GM19239 (cell line): ENCODE measurements around the gene UNC50.
A peak's percentile ranks its signal among the peaks of the same experiment; 100 is the strongest.

ENCODE experiments used
- DNase-seq: peaks from one replicate; pipeline ENCODE4 v3.0.0; 2011; ENCODE audit warnings: low spot score; ENCODE audit not compliant: insufficient read length
- FAIRE-seq: peaks from 2 replicates; lab custom pipeline; 2011; peaks lifted over from hg19 to GRCh38; lab: Jason Lieb, UNC

Gene UNC50

GRCh38 chr2:98607104-98607503 lies 1.3 kb upstream of the UNC50 start:
- DNase-seq, result no peak
- no peak for FAIRE-seq

GRCh38 chr2:98607741-98608115 lies 661 bp upstream of the UNC50 start:
- FAIRE-seq (no peak), DNase-seq (no peak)

- no peak for FAIRE-seq
- no peak for DNase-seq
Observed at GRCh38 chr2:98608962-98609604, 694 bp downstream of the UNC50 start.

DNA sequence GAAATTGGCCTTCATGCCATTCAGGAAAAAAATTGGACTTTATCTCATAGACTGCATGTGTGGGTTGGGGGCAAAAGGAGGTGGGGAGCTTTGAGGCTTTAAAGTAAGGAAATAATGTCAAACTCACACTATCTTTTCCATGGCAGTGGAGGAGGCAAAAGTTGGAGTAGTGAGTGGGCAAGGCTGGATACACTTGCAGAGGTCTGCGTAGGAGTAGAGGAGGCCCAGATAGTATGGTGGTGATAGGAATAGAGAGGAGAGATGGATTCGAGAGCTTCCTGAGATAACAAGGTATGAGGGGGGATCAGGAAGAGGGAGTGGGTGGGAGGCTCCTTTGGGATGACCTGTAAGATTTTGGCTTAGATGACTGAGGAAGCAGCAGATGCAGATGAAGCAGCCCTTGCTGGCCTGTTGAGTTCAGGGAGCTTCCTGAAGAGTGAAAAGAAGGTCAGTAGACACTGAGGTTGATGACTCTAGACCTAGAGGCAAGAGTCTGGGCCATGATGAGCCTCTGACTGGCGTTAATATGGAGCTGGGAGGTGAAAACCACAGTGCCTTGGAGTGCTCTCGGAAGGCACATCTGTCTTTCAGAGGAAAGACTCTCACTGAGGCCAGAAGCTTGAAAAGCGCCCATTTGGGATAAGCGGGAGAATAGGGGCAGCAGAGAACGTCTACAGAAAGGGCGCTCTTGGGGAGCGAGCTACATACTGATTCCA lies 5.8 kb downstream of the UNC50 start:
- DNase-seq (no peak), FAIRE-seq (no peak)

DNA sequence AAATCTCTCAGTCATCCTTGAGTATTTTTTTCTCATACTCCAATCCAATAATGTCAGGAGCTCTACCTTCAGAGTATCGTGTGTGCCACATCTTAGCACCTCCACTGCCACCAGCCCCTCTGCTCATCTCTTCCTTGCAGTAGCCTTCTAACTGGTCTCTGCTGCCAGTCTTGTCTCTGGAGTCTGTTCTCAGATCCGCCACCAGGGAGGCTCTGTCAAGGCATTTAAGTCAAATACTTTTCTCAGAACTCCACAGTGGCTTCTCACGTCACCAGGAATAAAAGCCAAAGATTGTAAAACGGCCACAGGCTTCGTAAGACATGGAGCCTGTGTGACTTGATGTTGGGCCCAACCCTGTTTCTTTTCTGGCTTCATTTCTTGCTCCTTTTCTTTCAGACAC lies 7.1 kb downstream of the UNC50 start:
- FAIRE-seq, result no peak
- no peak for DNase-seq

DNA sequence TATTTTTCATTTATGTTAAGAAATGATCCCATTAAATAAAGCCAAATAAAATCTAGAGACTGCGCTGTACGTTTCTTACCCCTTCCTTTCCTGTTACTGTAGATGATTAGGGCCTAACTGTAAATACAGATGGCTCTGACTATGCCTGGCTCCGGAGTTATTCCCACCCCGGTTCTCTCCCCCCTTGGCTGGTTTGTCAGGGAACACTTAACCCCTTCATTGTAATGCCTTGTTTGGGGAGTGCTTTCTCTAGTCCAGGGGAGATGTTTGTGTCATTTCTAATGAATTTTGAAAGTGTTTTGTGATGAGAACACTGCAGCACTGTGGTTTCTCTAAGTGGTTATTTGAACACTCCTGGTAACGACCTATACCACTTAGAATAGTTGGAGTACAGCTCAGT lies 8.8 kb downstream of the UNC50 start:
- DNase-seq (no peak), FAIRE-seq (no peak)

- DNase-seq, result no peak
- FAIRE-seq, result no peak
Observed at GRCh38 chr2:98623657-98624056, 15.3 kb downstream of the UNC50 start.

DNA sequence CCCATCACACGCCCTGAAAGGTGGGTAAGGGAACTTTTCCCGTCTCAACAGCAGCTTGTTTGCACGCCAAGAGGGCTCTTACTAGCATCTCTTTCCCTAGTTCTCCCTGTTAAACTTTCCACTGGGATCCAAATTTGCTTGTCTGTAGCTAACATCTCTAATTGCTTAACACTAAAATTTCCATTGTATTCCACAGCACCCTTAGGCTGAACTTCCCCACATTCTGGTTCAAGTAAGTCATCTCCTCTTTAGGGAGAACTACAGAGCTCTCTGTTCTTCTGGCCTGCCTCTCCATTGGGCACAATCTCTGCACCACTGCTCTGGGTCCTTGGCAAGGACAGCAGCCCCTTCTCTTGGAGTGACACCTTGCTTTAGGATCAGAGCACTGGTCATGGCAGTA lies 24.0 kb downstream of the UNC50 start:
- no peak for FAIRE-seq
- DNase-seq, result no peak

GRCh38 chr2:98634406-98635092 lies 26.2 kb downstream of the UNC50 start:
- DNase-seq, result no peak
- FAIRE-seq, result no peak

DNA sequence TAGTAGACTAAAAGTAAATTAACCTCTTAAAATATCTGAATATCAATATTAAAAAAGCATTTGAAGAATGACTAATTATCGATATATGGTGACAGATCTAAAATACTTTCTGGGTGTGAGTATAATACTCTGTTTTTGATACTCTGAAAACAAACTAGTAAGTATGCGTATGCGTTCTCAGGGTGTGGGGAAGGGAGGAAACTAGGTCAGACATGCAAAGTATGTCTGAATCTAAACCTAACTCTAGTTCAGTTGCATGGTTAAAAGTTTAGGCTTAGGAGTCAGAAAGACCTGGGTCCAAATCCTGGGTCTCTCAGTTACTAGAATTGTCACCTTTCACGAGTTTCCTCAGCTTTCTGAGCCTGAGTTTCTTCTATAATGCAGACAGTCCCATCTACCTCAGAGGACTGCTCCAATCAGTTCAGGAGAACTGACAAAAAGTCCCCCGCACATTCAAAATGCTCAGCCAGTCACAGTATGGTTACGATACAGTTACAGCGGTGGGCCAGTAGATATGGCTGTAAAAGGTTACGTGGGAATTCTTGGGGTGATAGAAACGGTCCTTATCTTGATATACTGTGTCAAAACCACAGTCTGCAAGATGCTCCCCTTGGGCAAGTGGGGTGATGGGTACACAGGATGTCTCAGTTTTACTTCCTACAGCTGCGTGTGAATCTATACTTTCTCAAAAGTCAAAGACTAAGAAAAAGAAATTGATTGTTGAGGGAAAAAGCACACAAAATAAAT lies 29.2 kb downstream of the UNC50 start:
- DNase-seq (no peak), FAIRE-seq (peak; percentile 35)

DNA sequence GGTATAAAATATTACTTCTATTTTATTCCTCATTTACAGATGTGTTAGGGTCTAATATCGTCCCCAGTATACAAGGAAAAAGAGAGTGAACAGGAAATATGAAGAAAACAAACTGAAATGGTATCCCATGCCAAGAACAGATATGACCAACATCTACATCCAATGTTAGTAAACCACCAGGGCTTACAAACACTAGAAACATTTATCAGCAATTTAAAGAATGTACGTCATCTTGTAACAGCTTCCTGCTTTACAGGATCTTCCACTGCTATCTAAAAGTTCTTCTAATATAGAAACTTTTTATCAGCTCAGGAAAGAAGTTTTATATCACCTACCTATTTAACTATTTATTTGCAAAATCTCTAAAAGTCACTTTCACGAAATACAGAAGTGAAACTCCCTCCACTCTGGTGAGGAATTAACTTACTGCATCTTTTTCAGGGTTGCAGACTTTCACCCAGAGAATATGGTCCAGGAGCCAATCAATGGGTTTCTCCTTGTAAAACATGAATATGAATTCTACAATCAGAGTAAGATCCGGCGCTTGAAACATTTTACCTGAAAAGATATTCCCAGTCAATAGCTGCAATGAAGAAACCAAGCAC lies 35.2 kb downstream of the UNC50 start:
- no peak for DNase-seq
- peak; percentile 35 for FAIRE-seq

GRCh38 chr2:98647636-98648035 lies 39.2 kb downstream of the UNC50 start:
- FAIRE-seq (no peak), DNase-seq (no peak)

DNA sequence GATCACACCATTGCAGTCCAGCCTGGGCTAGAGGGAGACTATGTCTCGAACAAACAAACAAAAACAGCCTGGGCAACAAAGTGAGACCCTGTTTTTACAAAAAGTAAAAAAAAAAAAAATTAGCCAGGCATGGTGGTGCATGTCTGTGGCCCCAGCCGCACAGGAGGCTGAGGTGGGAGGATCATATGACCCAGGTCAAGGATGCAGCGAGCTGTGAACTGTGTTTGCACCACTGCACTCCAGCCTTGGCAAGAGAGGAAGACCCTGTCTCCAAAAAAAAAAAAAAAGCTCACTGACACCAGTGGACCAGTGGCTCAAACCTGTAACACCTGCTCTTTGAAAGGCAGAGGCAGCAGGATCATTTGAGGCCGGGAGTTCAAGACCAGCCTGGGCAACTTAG lies 40.1 kb downstream of the UNC50 start:
- DNase-seq, result no peak
- FAIRE-seq, result no peak

DNA sequence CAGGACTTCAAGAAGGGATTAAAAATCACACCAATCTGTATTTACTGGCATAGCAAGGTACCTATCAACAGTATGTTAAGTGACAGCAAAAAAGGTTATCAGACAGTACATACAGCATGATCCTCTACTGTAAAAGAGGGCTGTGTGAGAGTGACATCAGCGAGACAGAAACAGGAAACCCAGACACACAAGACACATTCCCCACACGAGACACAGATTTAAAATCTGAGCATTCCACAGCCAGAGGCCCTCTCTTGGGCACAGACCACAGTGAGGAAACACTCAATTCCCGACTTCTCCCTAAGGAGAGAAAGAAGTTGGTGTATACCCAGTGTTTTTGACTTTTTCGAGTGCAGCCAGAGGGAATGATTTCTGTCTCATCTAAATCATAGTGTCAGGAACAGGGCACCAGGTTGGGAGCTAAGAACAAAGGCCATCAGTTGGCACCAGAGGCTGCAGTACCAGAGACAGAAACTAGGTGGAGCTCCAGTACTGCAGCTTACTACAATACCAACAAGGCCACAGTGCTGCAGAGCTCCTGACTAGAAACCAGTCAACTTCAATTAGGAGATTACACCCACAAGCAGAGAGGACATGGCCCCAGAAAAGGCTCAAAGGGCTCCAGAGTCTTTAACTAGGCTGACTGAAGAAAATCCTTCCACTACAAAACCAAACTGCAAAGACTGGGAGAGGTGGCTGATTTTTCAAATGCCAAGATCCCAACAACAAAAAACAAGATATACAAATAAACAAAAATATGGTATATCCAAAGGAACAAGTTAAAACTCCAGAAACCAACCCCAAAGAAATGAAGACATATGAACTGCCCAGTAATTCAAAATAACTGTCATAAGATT lies 41.0 kb downstream of the UNC50 start:
- FAIRE-seq, result peak; percentile 71
- DNase-seq, result peak; percentile 28

- no peak for FAIRE-seq
- DNase-seq, result no peak
Observed at GRCh38 chr2:98649992-98650375, 41.6 kb downstream of the UNC50 start.

- FAIRE-seq, result no peak
- DNase-seq, result no peak
Observed at GRCh38 chr2:98650998-98651397, 42.6 kb downstream of the UNC50 start.

- DNase-seq, result no peak
- no peak for FAIRE-seq
Observed at GRCh38 chr2:98654699-98655495, 46.5 kb downstream of the UNC50 start.

GRCh38 chr2:98656800-98657199 lies 48.4 kb downstream of the UNC50 start:
- FAIRE-seq, result no peak
- DNase-seq, result no peak
